ENCODE results near the gene FOXRED2.

The FOXRED2 gene

GRCh38 chr22:36440429-36441002, 66.3 kb downstream of the FOXRED2 start:
- Histone ChIP-seq H3K9me3 (no peaks in the 10 kb centered on the region), H3K4me1 (peaks cover 82% of the 10 kb centered on the region), H3K9ac (no peak overlapping the region), H3K27me3 (no peaks in the 10 kb centered on the region), H4K20me1 (no peaks in the 10 kb centered on the region), H3K4me2 (no peak overlapping the region), H3K27ac (peak overlapping the region; percentile 42; the same call in 1 of the 2 replicates), H3K36me3 (no peaks in the 10 kb centered on the region), H3K4me3 (no peak overlapping the region)
- no peak for TF ChIP-seq Cebpa-rat (IDR thresholded peaks at IDR 0.05)

- 0 out of 2 replicates have a peak overlapping the region, but pooled peaks have one; percentile 16 for H3K4me2 ChIP-seq
- H4K20me1 ChIP-seq: no peaks in the 10 kb centered on the region
- no peaks in the 10 kb centered on the region for H3K9me3 ChIP-seq
- no peak overlapping the region for H3K4me3 ChIP-seq
- H3K4me1 ChIP-seq: peaks cover 82% of the 10 kb centered on the region
- H3K27me3 ChIP-seq: no peaks in the 10 kb centered on the region
- H3K36me3 ChIP-seq: no peaks in the 10 kb centered on the region
- no peak overlapping the region for H3K27ac ChIP-seq
- H3K9ac ChIP-seq: no peak overlapping the region
- TF ChIP-seq Cebpa-rat (IDR thresholded peaks at IDR 0.05): no peak
Measured at GRCh38 chr22:36439481-36440271, 67.2 kb downstream of the FOXRED2 start.
